Measurements from ENCODE around the gene LINGO1. TPM values are rescaled to one million over a fixed set of nuclear protein-coding genes. Genes with fewer than 3 reads are reported as not detected.

LINGO1 gene
- total RNA-seq, 1 experiment from 2014 or later, result 51.3 TPM

- DNase-seq (ENCODE audit: low spot score) (no peak), ATAC-seq (no peak)
- POLR2A ChIA-PET, result interaction anchor here (0.6 kb wide), 1 partner anchor 46 kb away, joined by 3 read pairs; no protein-coding TSS in a partner anchor
- Mint-ChIP-seq H3K36me3 (no peaks in the 10 kb centered on the region), H3K4me1 (peaks cover 4% of the 10 kb centered on the region), H3K9me3 (no peaks in the 10 kb centered on the region), H3K4me3 (no peak overlapping the region), H3K27ac (no peak overlapping the region), H3K27me3 (ENCODE audit: low read depth) (no peaks in the 10 kb centered on the region)
- no peak for TF ChIP-seq ZNF532 (CRISPR knock-in tag; IDR thresholded peaks at IDR 0.05; ENCODE audit: borderline replicate concordance)
- no peak for TF ChIP-seq USF2 (CRISPR knock-in tag; IDR thresholded peaks at IDR 0.05)
- TF ChIP-seq NFATC4 (CRISPR knock-in tag; IDR thresholded peaks at IDR 0.05), result no peak
- TF ChIP-seq GABPB1 (CRISPR knock-in tag; IDR thresholded peaks at IDR 0.05), result no peak
- no peak for TF ChIP-seq ZNF121 (CRISPR knock-in tag; IDR thresholded peaks at IDR 0.05)
- no peak for TF ChIP-seq RELA (CRISPR knock-in tag; IDR thresholded peaks at IDR 0.05; ENCODE audit: borderline replicate concordance)
- no peak for TF ChIP-seq GRHL2 (CRISPR knock-in tag; IDR thresholded peaks at IDR 0.05; ENCODE audit: insufficient replicate concordance, severe bottlenecking)
- TF ChIP-seq IRF2 (CRISPR knock-in tag; IDR thresholded peaks at IDR 0.05; ENCODE audit: borderline replicate concordance, low read depth), result no peak
- no peak for TF ChIP-seq OVOL2 (CRISPR knock-in tag; IDR thresholded peaks at IDR 0.05; ENCODE audit: borderline replicate concordance)
- TF ChIP-seq ZNF232 (CRISPR knock-in tag; IDR thresholded peaks at IDR 0.05), result no peak
- no peak for TF ChIP-seq ZMAT4 (CRISPR knock-in tag; IDR thresholded peaks at IDR 0.05)
- TF ChIP-seq EMX1 (CRISPR knock-in tag; IDR thresholded peaks at IDR 0.05), result no peak
- TF ChIP-seq HMGA2 (CRISPR knock-in tag; IDR thresholded peaks at IDR 0.05), result no peak
- CTCF ChIA-PET, result interaction anchor here (0.8 to 3.6 kb wide), 9 partner anchors 9 to 467 kb away, joined by 3 to 14 read pairs (median 3); no protein-coding TSS in a partner anchor
Observed at GRCh38 chr15:77574521-77575202, 58.0 kb downstream of the LINGO1 start.

GRCh38 chr15:77573802-77574201 is 58.9 kb downstream of the LINGO1 start:
- CTCF ChIA-PET, result interaction anchor here (0.8 to 3.6 kb wide), 4 partner anchors 31 to 90 kb away, joined by 3 to 14 read pairs (median 3); no protein-coding TSS in a partner anchor

More at GRCh38 chr15:77573802-77574201, 58.9 kb downstream of the LINGO1 start:
- Mint-ChIP-seq H3K27me3 (ENCODE audit: low read depth) (no peaks in the 10 kb centered on the region), H3K9me3 (no peaks in the 10 kb centered on the region), H3K4me1 (peaks cover 13% of the 10 kb centered on the region), H3K4me3 (no peak overlapping the region), H3K27ac (peak overlapping the region; percentile 53; the same call in 1 of the 2 replicates), H3K36me3 (no peaks in the 10 kb centered on the region)
- POLR2A ChIA-PET, result interaction anchor here (0.6 kb wide), 1 partner anchor 45 kb away, joined by 3 read pairs; no protein-coding TSS in a partner anchor
- ATAC-seq (no peak), DNase-seq (ENCODE audit: low spot score) (no peak)
- TF ChIP-seq MXD4 (CRISPR knock-in tag; IDR thresholded peaks at IDR 0.05; ENCODE audit: borderline replicate concordance) (no peak), JUN (CRISPR knock-in tag; IDR thresholded peaks at IDR 0.05) (no peak), KAT7 (CRISPR knock-in tag; IDR thresholded peaks at IDR 0.05; ENCODE audit: borderline replicate concordance) (no peak), STAT6 (CRISPR knock-in tag; conservative IDR thresholded peaks at IDR 0.05; ENCODE audit: low read depth) (no peak), ZNF396 (CRISPR knock-in tag; IDR thresholded peaks at IDR 0.05; ENCODE audit: borderline replicate concordance) (no peak), FOXJ3 (CRISPR knock-in tag; IDR thresholded peaks at IDR 0.05; ENCODE audit: borderline replicate concordance) (no peak), MYBL2 (CRISPR knock-in tag; IDR thresholded peaks at IDR 0.05) (no peak), ZSCAN18 (CRISPR knock-in tag; IDR thresholded peaks at IDR 0.05) (no peak)

Measured in WTC11 (cell line).